TTC549 (cell line): ENCODE measurements around the gene IRS2.
"Not testable (repeated sequence)": the region's sequence is repeated elsewhere in the genome, so short reads cannot be mapped to it uniquely, and the experiment has no call there.

Experiments
- FAIRE-seq: peaks from 2 replicates; lab custom pipeline; 2012; peaks lifted over from hg19 to GRCh38; lab: Jason Lieb, UNC

Gene IRS2

GRCh38 chr13:109755997-109756396, 30.4 kb downstream of the IRS2 start:
- no peak for FAIRE-seq

DNA sequence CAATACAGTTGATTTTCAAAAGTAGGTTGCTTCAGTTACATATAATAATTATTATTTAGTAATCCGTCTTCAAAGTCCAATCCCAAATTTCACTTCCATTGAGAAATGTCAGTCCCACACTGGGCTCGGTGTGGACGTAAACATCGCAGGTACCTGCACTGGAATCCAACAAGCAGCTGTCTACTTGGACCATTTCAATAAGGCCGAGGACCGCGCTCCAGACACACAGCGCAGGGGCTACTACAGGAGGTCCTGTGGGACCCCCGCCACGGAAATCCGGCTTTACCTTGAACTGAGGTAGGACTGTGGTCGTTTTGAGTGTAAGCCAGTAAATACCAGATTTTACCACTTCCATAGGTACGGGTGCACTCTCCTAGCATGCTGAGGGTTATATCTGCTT, 30.8 kb downstream of the IRS2 start:
- no peak for FAIRE-seq

DNA sequence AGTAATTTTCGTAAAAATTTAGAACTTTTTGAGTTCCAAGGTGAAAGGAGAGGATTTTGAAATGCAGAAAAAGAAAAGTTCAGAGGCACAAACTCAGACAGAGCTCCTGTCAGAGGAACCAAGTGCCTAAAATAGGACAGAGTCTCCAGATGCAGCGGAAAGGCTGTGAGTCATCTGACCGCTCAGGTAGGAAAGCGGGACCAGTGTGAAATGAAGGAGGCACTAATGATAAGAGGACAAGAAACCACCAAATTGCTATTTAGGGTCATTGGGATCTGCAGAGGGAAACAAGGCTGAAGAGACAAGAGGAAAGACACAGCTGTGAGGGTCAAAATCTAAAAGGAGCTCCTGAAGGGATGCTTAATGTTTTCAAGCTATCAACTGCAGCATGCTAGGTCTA, 34.9 kb downstream of the IRS2 start:
- no peak for FAIRE-seq

GRCh38 chr13:109750221-109750775, 36.1 kb downstream of the IRS2 start:
- FAIRE-seq = no peak

GRCh38 chr13:109749365-109749764, 37.0 kb downstream of the IRS2 start:
- FAIRE-seq = no peak

- FAIRE-seq = no peak
These were observed 37.7 kb downstream of the IRS2 start for GRCh38 chr13:109748677-109749076.

DNA sequence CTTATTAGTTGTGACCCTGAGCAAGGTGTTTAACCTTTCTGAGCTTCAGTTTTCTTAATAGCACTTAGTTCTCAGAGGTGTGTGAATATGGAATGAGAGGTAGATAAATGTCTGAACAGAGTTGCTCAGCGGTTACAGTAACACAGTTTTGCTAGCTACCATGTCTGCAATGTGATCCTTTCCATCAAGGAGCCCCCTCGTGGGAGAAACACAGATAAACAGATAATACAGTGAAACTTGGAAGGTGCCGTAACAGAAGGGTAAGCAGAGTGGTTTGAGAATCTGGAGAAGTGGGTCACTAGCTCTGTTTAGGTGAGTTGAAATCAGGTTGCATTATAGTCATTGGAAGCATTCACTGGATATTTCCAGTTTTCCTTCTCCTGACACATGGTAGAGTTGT, 38.9 kb downstream of the IRS2 start:
- no peak for FAIRE-seq

GRCh38 chr13:109746364-109746763, 40.0 kb downstream of the IRS2 start:
- FAIRE-seq = no peak

GRCh38 chr13:109745702-109746101, 40.7 kb downstream of the IRS2 start:
- FAIRE-seq = no peak

DNA sequence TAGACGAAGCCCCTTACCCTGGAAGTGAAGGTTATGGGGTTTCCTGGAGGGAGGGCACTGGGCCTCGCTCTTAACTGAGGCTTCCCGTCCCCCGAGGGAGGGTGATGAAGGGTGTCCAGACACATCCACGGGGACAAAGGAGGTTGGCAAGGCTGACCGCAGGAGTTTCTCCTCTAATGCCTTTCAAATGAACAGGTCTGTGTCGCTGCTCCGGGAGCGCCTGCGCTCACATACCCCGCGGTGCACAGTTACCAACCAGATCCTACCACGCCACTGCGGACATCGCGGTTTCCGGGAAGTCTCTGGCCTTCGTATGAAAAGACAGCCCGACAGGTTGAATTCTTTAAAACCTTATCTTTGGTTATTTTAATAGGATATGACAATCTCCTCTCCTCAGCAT, 41.3 kb downstream of the IRS2 start:
- no peak for FAIRE-seq

GRCh38 chr13:109744512-109745051, 41.8 kb downstream of the IRS2 start:
- FAIRE-seq = no peak

DNA sequence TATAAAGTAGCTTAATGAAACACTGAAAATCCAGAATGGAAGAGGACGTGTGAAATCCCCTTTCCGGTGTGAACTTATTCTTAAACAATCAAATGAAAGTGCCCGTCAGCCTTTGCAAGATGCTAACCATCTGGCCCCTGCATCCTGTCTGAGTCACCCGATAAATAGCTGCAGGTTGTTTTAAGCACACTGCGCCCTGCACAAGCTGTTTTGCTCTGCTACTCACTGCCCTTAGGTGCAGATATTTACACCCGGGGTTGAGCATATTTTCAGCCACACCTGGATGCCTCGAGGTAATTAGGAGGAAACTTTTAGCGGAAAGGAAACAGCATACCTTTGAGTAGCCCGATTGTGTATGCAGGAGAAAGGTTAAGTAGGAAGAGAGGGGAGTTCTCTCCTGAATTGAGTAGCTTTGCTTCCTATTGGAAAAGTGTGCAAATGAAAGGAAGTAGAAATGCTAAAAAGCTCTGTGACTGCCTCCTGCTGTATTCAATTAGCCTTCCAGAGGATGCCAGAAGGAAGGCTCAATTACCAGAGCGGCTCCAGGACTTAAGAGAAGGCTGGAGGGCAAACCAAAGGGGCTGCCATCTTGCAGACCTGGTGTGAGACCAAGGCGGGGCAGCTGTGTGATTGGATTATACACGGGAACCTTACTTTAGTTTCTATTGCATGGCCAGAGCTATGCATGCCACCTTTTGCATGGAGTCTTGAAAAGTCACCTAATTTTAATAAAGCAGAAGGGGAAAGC, 42.5 kb downstream of the IRS2 start:
- no peak for FAIRE-seq

- FAIRE-seq = no peak
These were observed 44.4 kb downstream of the IRS2 start for GRCh38 chr13:109741966-109742365.

- FAIRE-seq = no peak
These were observed 45.7 kb downstream of the IRS2 start for GRCh38 chr13:109740721-109741120.

- FAIRE-seq = no peak
These were observed 46.3 kb downstream of the IRS2 start for GRCh38 chr13:109740121-109740520.

- FAIRE-seq = no peak
These were observed 48.1 kb downstream of the IRS2 start for GRCh38 chr13:109738298-109738746.

GRCh38 chr13:109737606-109738005, 48.8 kb downstream of the IRS2 start:
- no peak for FAIRE-seq

GRCh38 chr13:109737046-109737573, 49.3 kb downstream of the IRS2 start:
- FAIRE-seq = no peak

GRCh38 chr13:109735436-109735966, 50.9 kb downstream of the IRS2 start:
- FAIRE-seq = no peak

GRCh38 chr13:109734002-109734785, 52.2 kb downstream of the IRS2 start:
- FAIRE-seq = no peak

- no peak for FAIRE-seq
These were observed 52.8 kb downstream of the IRS2 start for GRCh38 chr13:109733550-109733949.

DNA sequence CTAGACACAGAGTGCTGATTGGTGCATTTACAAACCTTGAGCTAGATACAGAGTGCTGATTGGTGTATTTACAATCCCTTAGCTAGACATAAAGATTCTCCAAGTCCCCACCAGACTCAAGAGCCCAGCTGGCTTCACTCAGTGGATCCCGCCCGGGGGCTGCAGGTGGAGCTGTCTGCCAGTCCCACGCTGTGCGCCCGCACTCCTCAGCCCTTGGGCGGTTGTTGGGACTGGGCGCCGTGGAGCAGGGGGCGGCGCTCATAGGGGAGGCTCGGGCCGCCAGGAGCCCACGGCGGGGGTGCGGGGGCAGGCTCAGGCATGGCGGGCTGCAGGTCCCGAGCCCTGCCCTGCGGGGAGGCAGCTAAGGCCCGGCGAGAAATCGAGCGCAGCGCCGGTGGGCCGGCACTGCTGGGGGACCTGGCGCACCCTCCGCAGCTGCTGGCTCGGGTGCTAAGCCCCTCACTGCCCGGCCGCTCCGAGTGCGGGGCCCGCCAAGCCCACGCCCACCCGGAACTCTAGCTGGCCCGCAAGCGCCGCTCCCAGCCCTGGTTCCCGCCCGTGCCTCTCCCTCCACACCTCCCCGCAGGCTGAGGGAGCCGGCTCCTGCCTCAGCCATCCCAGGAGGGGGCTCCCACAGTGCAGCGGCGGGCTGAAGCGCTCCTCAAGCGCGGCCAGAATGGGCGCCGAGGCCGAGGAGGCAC, 53.8 kb downstream of the IRS2 start:
- not testable (repeated sequence) for FAIRE-seq
